ENCODE data around the gene ZNF174. TPM values are rescaled to one million over a fixed set of nuclear protein-coding genes. Genes with fewer than 3 reads are reported as not detected.

The ZNF174 gene
- total RNA-seq, 4 donors from 2014 or later = 7.3 to 17.1 (median 10.5) TPM

DNA sequence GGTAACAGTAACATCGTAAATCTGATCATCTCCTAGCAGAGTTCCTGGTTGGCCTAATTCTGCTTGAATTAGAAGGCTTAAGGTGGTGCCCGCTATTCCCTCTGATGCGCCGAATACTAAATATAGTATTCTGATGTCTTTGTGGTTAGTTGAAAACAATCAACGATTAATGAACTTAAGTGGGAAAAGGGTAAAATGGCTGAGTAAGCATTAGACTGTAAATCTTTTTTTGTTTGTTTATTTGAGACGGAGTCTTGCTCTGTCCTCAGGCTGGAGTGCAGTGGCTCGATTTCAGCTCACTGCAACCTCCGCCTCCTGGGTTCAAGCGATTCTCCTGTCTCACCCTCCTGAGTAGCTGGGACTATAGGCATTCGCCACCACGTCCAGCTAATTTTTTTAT lies 31.9 kb upstream of the ZNF174 start:
- no peak for TF ChIP-seq CTCF (IDR thresholded peaks at IDR 0.05; ENCODE audit: low read depth)

DNA sequence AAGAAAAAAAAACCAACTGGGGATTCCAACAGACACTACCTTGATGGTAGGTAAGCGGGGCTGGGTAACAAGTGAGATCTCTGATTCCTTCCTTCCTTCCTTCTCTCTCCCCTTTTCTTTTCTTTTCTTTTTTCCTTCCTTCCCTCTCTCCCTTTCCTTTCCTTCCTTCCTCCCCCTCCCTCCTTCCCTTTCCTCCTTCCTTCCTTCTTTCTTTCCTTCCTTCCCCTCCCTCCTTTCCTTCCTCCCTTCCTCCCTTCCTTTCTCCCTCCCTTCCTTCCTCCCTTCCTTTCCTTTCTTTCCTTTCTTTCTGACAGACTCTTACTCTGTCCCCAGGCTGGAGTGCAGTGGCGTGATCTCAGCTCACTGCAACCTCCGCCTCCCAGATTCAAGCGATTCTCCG lies 25.3 kb upstream of the ZNF174 start:
- TF ChIP-seq CTCF (IDR thresholded peaks at IDR 0.05; ENCODE audit: low read depth) = no peak

GRCh38 chr16:3377917-3378316 lies 23.1 kb upstream of the ZNF174 start:
- no peak for TF ChIP-seq CTCF (IDR thresholded peaks at IDR 0.05; ENCODE audit: low read depth)

DNA sequence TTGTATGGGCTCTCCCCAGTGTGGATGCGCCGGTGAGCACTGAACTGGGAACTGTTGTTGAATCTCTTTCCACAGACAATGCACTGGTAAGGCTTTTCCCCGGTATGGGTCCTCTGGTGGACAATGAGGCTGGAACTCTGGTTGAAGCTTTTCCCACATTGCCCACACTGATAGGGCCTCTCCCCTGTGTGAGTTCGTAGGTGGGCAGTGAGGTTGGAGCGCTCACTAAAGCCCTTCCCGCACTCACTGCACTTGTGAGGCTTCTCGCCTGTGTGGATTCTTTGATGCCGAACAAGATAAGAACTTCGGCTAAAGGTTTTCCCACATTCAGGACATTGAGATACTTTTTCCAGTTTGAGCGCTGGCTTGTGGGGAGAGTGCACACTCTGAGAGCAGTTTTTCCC lies 18.0 kb upstream of the ZNF174 start:
- no peak for TF ChIP-seq CTCF (IDR thresholded peaks at IDR 0.05; ENCODE audit: low read depth)

- TF ChIP-seq CTCF (IDR thresholded peaks at IDR 0.05; ENCODE audit: low read depth) = no peak
These were observed 12.7 kb upstream of the ZNF174 start for GRCh38 chr16:3388325-3388724.

GRCh38 chr16:3389663-3390338 lies 11.2 kb upstream of the ZNF174 start:
- TF ChIP-seq CTCF (IDR thresholded peaks at IDR 0.05; ENCODE audit: low read depth) = no peak

- TF ChIP-seq CTCF (IDR thresholded peaks at IDR 0.05; ENCODE audit: low read depth) = no peak
These were observed 603 bp upstream of the ZNF174 start for GRCh38 chr16:3400446-3400778.

Data from subcutaneous adipose tissue (tissue), 4 donors.